DND-41 (cell line): Measurements from ENCODE around the gene B4GALT3.

Experiments
- ATAC-seq: fragments of 200-7000 bp; cut with Tn5 transposase; 3 replicates; pipeline ENCODE4 v1.9.1; 2021; ENCODE audit warnings: low read depth; ENCODE audit not compliant: insufficient read depth
- DNase-seq: peaks from one replicate; pipeline ENCODE4 v3.0.0-alpha.2; 2020
- H2AFZ ChIP-seq: 2 replicates; pipeline ENCODE4 v1.6.0; 2012; ENCODE audit warnings: low read depth, low read length
- H3K27ac ChIP-seq: 2 replicates; pipeline ENCODE4 v1.5.1; 2012; ENCODE audit warnings: low read length, inconsistent platforms
- H3K27me3 ChIP-seq: fragments of 200-600 bp; sonication (generic); 2 replicates; pipeline ENCODE4 v1.6.0; 2012; ENCODE audit warnings: low read length, mild to moderate bottlenecking, inconsistent platforms; ENCODE audit not compliant: insufficient read depth, poor library complexity
- H3K36me3 ChIP-seq: 2 replicates; pipeline ENCODE4 v1.5.1; 2012; ENCODE audit warnings: low read length, inconsistent platforms; ENCODE audit not compliant: insufficient read depth
- H3K4me1 ChIP-seq: 2 replicates; pipeline ENCODE4 v1.5.1; 2012; ENCODE audit warnings: mild to moderate bottlenecking, low read length; ENCODE audit not compliant: insufficient read depth
- H3K4me2 ChIP-seq: 2 replicates; pipeline ENCODE4 v1.6.0; 2012; ENCODE audit warnings: mild to moderate bottlenecking, moderate library complexity, low read length, inconsistent platforms; ENCODE audit not compliant: insufficient read depth
- H3K4me3 ChIP-seq, 2 experiments: fragments of 200-600 bp in 1 of 2; shearing (Covaris generic) in 1 of 2; 2 replicates each; pipeline ENCODE4 v1.5.1; 2012 to 2016; ENCODE audit warnings: inconsistent platforms in 2 of 2, low read length in 2 of 2, mild to moderate bottlenecking in 2 of 2, low read depth in 1 of 2, moderate library complexity in 1 of 2
- H3K79me2 ChIP-seq: 2 replicates; pipeline ENCODE4 v1.6.0; 2012; ENCODE audit warnings: low read length, inconsistent platforms; ENCODE audit not compliant: insufficient read depth
- H3K9ac ChIP-seq: 2 replicates; pipeline ENCODE4 v1.6.0; 2012; ENCODE audit warnings: low read depth, mild to moderate bottlenecking, inconsistent platforms, low read length, moderate library complexity
- H3K9me3 ChIP-seq: 2 replicates; pipeline ENCODE4 v1.5.1; 2012; ENCODE audit warnings: low read length, moderate library complexity, mild to moderate bottlenecking, inconsistent platforms; ENCODE audit not compliant: insufficient read depth, severe bottlenecking
- H4K20me1 ChIP-seq: 2 replicates; pipeline ENCODE4 v1.6.0; 2012; ENCODE audit warnings: low read length; ENCODE audit not compliant: insufficient read depth
- EZH2 ChIP-seq: IDR thresholded peaks from 3 replicates; pipeline ENCODE4 v1.6.1; 2012; ENCODE audit warnings: borderline replicate concordance, low read depth, mild to moderate bottlenecking, moderate library complexity, low read length, inconsistent platforms; ENCODE audit not compliant: severe bottlenecking
- TF ChIP-seq, protein P1 (sequence below): IDR thresholded peaks from 2 replicates; pipeline ENCODE4 v1.5.1; 2012; ENCODE audit warnings: borderline replicate concordance, low read length, moderate library complexity, mild to moderate bottlenecking; ENCODE audit not compliant: poor library complexity, severe bottlenecking; ENCODE audit errors: extremely low read depth

B4GALT3 gene

GRCh38 chr1:161121834-161122233 is 55.5 kb downstream of the B4GALT3 start:
- Histone ChIP-seq H3K4me2 (no peak overlapping the region), H3K9ac (no peak overlapping the region), H3K79me2 (peaks cover 55% of the 10 kb centered on the region), H3K9me3 (no peaks in the 10 kb centered on the region), H3K4me1 (peaks cover 27% of the 10 kb centered on the region), H3K4me3 (no peak overlapping the region), H2AFZ (no peak overlapping the region), H4K20me1 (peaks cover 12% of the 10 kb centered on the region), H3K27me3 (no peaks in the 10 kb centered on the region), H3K36me3 (peaks cover 66% of the 10 kb centered on the region), H3K27ac (no peak overlapping the region)
- TF ChIP-seq EZH2, result no peak
- TF ChIP-seq, protein P1, sequence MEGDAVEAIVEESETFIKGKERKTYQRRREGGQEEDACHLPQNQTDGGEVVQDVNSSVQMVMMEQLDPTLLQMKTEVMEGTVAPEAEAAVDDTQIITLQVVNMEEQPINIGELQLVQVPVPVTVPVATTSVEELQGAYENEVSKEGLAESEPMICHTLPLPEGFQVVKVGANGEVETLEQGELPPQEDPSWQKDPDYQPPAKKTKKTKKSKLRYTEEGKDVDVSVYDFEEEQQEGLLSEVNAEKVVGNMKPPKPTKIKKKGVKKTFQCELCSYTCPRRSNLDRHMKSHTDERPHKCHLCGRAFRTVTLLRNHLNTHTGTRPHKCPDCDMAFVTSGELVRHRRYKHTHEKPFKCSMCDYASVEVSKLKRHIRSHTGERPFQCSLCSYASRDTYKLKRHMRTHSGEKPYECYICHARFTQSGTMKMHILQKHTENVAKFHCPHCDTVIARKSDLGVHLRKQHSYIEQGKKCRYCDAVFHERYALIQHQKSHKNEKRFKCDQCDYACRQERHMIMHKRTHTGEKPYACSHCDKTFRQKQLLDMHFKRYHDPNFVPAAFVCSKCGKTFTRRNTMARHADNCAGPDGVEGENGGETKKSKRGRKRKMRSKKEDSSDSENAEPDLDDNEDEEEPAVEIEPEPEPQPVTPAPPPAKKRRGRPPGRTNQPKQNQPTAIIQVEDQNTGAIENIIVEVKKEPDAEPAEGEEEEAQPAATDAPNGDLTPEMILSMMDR, result no peak
- DNase-seq (no peak), ATAC-seq (no peak)
